Gastroesophageal sphincter (tissue), 4 donors: ENCODE measurements around the gene KLHL22. TPM values are rescaled to one million over a fixed set of nuclear protein-coding genes. Genes with fewer than 3 reads are reported as not detected.
"Not testable (repeated sequence)": the region's sequence is repeated elsewhere in the genome, so short reads cannot be mapped to it uniquely, and the experiment has no call there.

Source experiments
- ATAC-seq: fragments of 150-250 bp; one replicate; pipeline ENCODE4 v1.9.1; 2016; ENCODE audit warnings: mild to moderate bottlenecking, moderate library complexity
- H3K27ac ChIP-seq, 4 donors: fragments of 200-600 bp; sonication (generic) in 3 of 4; 1 replicate in 3 of 4; 2 replicates in 1 of 4; pipeline ENCODE4 v1.5.1; 2016 to 2019
- H3K27me3 ChIP-seq: fragments of 200-600 bp; sonication (generic); one replicate; pipeline ENCODE4 v1.5.1; 2019
- H3K36me3 ChIP-seq, 2 donors: fragments of 200-600 bp; sonication (generic); one replicate each; pipeline ENCODE4 v1.5.1; 2019; ENCODE audit warnings: control low read depth in 1 of 2
- H3K4me1 ChIP-seq, 3 donors: fragments of 200-600 bp; sonication (generic); 1 replicate in 2 of 3; 2 replicates in 1 of 3; pipeline ENCODE4 v1.5.1; 2016 to 2019; ENCODE audit warnings: control low read depth in 2 of 3
- H3K4me3 ChIP-seq, 2 donors: fragments of 200-600 bp; sonication (generic); one replicate each; pipeline ENCODE4 v1.5.1; 2019; ENCODE audit warnings: mild to moderate bottlenecking in 1 of 2, moderate library complexity in 1 of 2
- H3K9me3 ChIP-seq, 3 donors: fragments of 200-600 bp; sonication (generic); one replicate each; pipeline ENCODE4 v1.5.1; 2017 to 2019; ENCODE audit warnings: control low read depth in 2 of 3
- CTCF ChIP-seq, 4 experiments: fragments of 200-600 bp in 2 of 4; fragments of 450-650 bp in 2 of 4; sonication (generic) in 1 of 4; IDR thresholded peaks; one replicate each; pipeline ENCODE4 v1.5.1; 2017 to 2019; ENCODE audit warnings: antibody characterized with exemption in 4 of 4, mild to moderate bottlenecking in 2 of 4, moderate library complexity in 2 of 4
- EP300 ChIP-seq: sonication (generic); formaldehyde crosslinking; IDR thresholded peaks from one replicate; pipeline ENCODE4 v1.6.1; 2017; ENCODE audit warnings: antibody characterized with exemption, mild to moderate bottlenecking
- POLR2A ChIP-seq, 2 donors: fragments of 450-650 bp; IDR thresholded peaks; one replicate each; pipeline ENCODE4 v1.6.1; 2017; ENCODE audit warnings: antibody characterized with exemption in 2 of 2, mild to moderate bottlenecking in 2 of 2, moderate library complexity in 1 of 2
- POLR2AphosphoS5 ChIP-seq: sonication (generic); formaldehyde crosslinking; IDR thresholded peaks from one replicate; pipeline ENCODE4 v1.6.1; 2017; ENCODE audit warnings: antibody characterized with exemption
- WGBS, 2 donors: methylation state at CpG; one replicate each; pipeline ENCODE4 v1.1.5; 2018; ENCODE audit warnings: low coverage in 1 of 2; 5-methylcytosine and 5-hydroxymethylcytosine counted together
- total RNA-seq, 4 donors: library from RNA; depleted of rRNA; stranded (reverse); fragments of >200 nt; gene quantifications; one replicate each; pipeline ENCODE4 v1.1.0, GENCODE V29; 2016

KLHL22 gene
- total RNA-seq, 4 donors from 2014 or later, result 25.0 to 44.5 (median 33.9) TPM

DNA sequence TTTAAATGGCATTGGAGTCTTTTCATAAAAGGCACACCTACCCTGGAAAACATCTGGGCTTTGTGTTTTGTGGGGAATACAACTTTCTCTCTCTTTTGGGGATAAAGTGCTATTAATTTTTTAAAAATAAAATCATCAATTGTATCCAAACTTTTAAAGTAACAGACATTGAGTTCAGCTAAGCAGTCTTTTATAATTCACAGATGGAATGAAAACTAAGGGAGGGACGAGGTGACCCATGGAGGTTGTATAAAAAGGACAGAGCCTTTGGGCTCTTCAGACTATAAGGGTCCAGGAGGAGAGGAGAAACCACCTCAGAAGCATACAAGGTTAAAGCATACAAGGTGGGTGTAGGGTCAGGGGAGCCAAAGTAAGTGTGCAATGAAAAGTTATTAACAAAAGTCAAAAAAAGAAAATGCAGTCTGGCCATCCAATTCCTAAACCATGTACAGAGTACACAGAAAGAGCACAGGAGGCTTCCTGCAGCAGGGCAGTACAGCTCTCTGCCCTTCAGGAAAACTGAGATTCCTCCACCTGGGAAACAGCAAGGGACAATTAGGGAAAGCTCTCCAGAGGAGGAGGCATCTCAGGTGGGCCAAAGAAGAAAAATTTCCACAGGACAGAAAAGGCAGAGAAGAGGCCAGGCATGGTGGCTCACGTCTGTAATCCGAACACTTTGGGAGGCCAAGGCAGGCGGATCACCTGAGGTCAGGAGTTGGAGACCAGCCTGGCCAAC is 10.5 kb downstream of the KLHL22 start:
- no peaks in the 10 kb centered on the region for H3K9me3 ChIP-seq
- H3K4me3 ChIP-seq, result no peak overlapping the region
- H3K27ac ChIP-seq, result no peak overlapping the region
- no peaks in the 10 kb centered on the region for H3K27me3 ChIP-seq
- peaks cover 0 to 31% of the 10 kb centered on the region in 2 donors for H3K36me3 ChIP-seq
- 83 to 87% methylated on average over 1 to 4 of the region's 4 CpGs for WGBS, 2 donors
- TF ChIP-seq POLR2AphosphoS5, result no peak
- TF ChIP-seq POLR2A (IDR thresholded peaks at IDR 0.05), result no peak
- no peak for TF ChIP-seq EP300
- TF ChIP-seq CTCF (IDR thresholded peaks at IDR 0.05), result no peak
- ATAC-seq, result no peak
- H3K4me1 ChIP-seq, result peaks cover 0 to 1% (median 0%) of the 10 kb centered on the region in 3 donors

DNA sequence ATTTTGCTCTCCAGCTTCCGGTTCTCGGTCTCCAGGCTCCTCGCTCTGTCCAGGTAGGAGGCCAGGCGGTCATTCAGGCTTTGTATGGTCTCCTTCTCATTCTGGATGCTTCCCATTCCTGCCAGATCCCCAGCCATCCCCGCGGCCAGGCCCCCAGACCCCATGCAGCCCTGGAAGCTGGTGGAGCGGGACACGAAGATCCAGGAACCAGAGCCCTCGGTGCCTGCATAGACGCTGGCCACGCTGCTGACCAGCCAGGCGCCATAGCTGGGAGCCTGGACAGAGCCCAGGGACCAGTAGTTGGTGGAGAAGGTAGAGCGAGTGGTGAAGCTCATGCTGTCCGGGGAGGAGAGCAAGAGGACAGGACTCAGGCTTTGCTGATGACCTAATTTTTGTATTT is 11.8 kb downstream of the KLHL22 start:
- no peak for ATAC-seq
- WGBS, 2 donors, result 97 to 100% methylated on average over 4 to 6 of the region's 14 CpGs
- Histone ChIP-seq H3K9me3 (no peaks in the 10 kb centered on the region), H3K4me3 (no peak overlapping the region), H3K36me3 (peaks cover 0 to 27% of the 10 kb centered on the region in 2 donors), H3K27ac (no peak overlapping the region), H3K27me3 (no peaks in the 10 kb centered on the region), H3K4me1 (no peaks in the 10 kb centered on the region)
- TF ChIP-seq POLR2A (IDR thresholded peaks at IDR 0.05) (no peak), EP300 (no peak)

- H3K9me3 ChIP-seq, H3K4me3 ChIP-seq, ATAC-seq, H3K4me1 ChIP-seq, H3K27me3 ChIP-seq, H3K27ac ChIP-seq: not testable (repeated sequence)
- peaks cover 0 to 21% of the 10 kb centered on the region in 2 donors for H3K36me3 ChIP-seq
- 95 to 98% methylated on average over 4 to 5 of the region's 7 CpGs for WGBS, 2 donors
These were observed 12.5 kb downstream of the KLHL22 start for GRCh38 chr22:20483143-20483506.

GRCh38 chr22:20479612-20480196 is 15.9 kb downstream of the KLHL22 start:
- no peak for TF ChIP-seq POLR2A (IDR thresholded peaks at IDR 0.05)
- TF ChIP-seq EP300, result no peak
- TF ChIP-seq CTCF (IDR thresholded peaks at IDR 0.05), result no peak
- no peak for TF ChIP-seq POLR2AphosphoS5
- Histone ChIP-seq H3K4me1 (peaks cover 0 to 8% (median 0%) of the 10 kb centered on the region in 3 donors), H3K4me3 (no peak overlapping the region), H3K27me3 (no peaks in the 10 kb centered on the region), H3K36me3 (peaks cover 0 to 13% of the 10 kb centered on the region in 2 donors), H3K27ac (no peak overlapping the region), H3K9me3 (no peaks in the 10 kb centered on the region)
- no peak for ATAC-seq
- WGBS, 2 donors, result 100% methylated on average over 1 of the region's 1 CpG

- H3K9me3 ChIP-seq, H3K4me1 ChIP-seq, H3K27me3 ChIP-seq, H3K4me3 ChIP-seq, H3K27ac ChIP-seq, ATAC-seq, H3K36me3 ChIP-seq: not testable (repeated sequence)
- 83 to 100% methylated on average over 2 to 5 of the region's 6 CpGs for WGBS, 2 donors
These were observed 17.5 kb downstream of the KLHL22 start for GRCh38 chr22:20478059-20478458.

GRCh38 chr22:20475569-20475968 is 20.0 kb downstream of the KLHL22 start:
- not testable (repeated sequence) for H3K4me3 ChIP-seq, H3K9me3 ChIP-seq, H3K27ac ChIP-seq, ATAC-seq, H3K4me1 ChIP-seq, H3K27me3 ChIP-seq
- WGBS, 2 donors, result 87 to 100% methylated on average over 1 to 12 of the region's 12 CpGs
- peaks cover 0 to 13% of the 10 kb centered on the region in 2 donors for H3K36me3 ChIP-seq

GRCh38 chr22:20475115-20475436 is 20.5 kb downstream of the KLHL22 start:
- peaks cover 0 to 8% (median 0%) of the 10 kb centered on the region in 3 donors for H3K4me1 ChIP-seq
- H3K27me3 ChIP-seq, result no peaks in the 10 kb centered on the region
- ATAC-seq, result no peak
- H3K27ac ChIP-seq, result no peak overlapping the region
- TF ChIP-seq CTCF (IDR thresholded peaks at IDR 0.05), result no peak
- TF ChIP-seq EP300, result no peak
- no peak for TF ChIP-seq POLR2A (IDR thresholded peaks at IDR 0.05)
- peaks cover 0 to 18% of the 10 kb centered on the region in 2 donors for H3K36me3 ChIP-seq
- H3K9me3 ChIP-seq, result no peaks in the 10 kb centered on the region
- WGBS, 2 donors, result 88 to 94% methylated on average over 4 of the region's 4 CpGs
- no peak overlapping the region for H3K4me3 ChIP-seq
